Measurements from ENCODE around the gene CCDC59.
"Not testable (repeated sequence)": the region's sequence is repeated elsewhere in the genome, so short reads cannot be mapped to it uniquely, and the experiment has no call there.

CCDC59 gene

GRCh38 chr12:82378997-82379396 is 20.8 kb upstream of the CCDC59 start:
- CTCF ChIA-PET: interaction anchor here (1.3 kb wide), 1 partner anchor 11 kb away, joined by 3 read pairs; no protein-coding TSS in a partner anchor
- no peak for DNase-seq (ENCODE audit: extremely low spot score)
- POLR2A ChIA-PET: no interaction called here
- no peak for TF ChIP-seq CTCF (IDR thresholded peaks at IDR 0.05; ENCODE audit: control extremely low read depth, extremely low read depth, low read depth, missing control alignments)

GRCh38 chr12:82375201-82375600 is 17.0 kb upstream of the CCDC59 start:
- TF ChIP-seq CTCF (IDR thresholded peaks at IDR 0.05; ENCODE audit: control extremely low read depth, extremely low read depth, low read depth, missing control alignments): no peak
- ChIA-PET POLR2A (no interaction called here), CTCF (interaction anchor here (0.9 to 2.0 kb wide), 4 partner anchors 10 to 311 kb away, joined by 3 to 16 read pairs (median 6); partner anchors contain the start of genes CCDC59 and METTL25)
- DNase-seq (ENCODE audit: extremely low spot score): no peak

GRCh38 chr12:82366197-82366596 is 8.0 kb upstream of the CCDC59 start:
- ChIA-PET CTCF (interaction anchor here (1.2 to 4.9 kb wide), 3 partner anchors 7 to 320 kb away, joined by 5 to 59 read pairs (median 5); partner anchors contain the start of genes CCDC59 and METTL25), POLR2A (no interaction called here)
- no peak for TF ChIP-seq CTCF (IDR thresholded peaks at IDR 0.05; ENCODE audit: control extremely low read depth, extremely low read depth, low read depth, missing control alignments)
- DNase-seq (ENCODE audit: extremely low spot score): no peak

- ChIA-PET CTCF (no interaction called here), POLR2A (no interaction called here)
- TF ChIP-seq CTCF (IDR thresholded peaks at IDR 0.05; ENCODE audit: control extremely low read depth, extremely low read depth, low read depth, missing control alignments): no peak
- no peak for DNase-seq (ENCODE audit: extremely low spot score)
Observed at GRCh38 chr12:82363990-82364389, 5.8 kb upstream of the CCDC59 start.

GRCh38 chr12:82361461-82361915 is 3.3 kb upstream of the CCDC59 start:
- TF ChIP-seq CTCF (IDR thresholded peaks at IDR 0.05; ENCODE audit: control extremely low read depth, extremely low read depth, low read depth, missing control alignments): no peak
- ChIA-PET CTCF (interaction anchor here (1.0 to 1.4 kb wide), 5 partner anchors 8 to 1516 kb away, joined by 3 to 5 read pairs (median 3); no protein-coding TSS in a partner anchor), POLR2A (no interaction called here)
- no peak for DNase-seq (ENCODE audit: extremely low spot score)

- CTCF ChIA-PET: interaction anchor here (1.0 to 1.4 kb wide), 5 partner anchors 9 to 1515 kb away, joined by 3 to 5 read pairs (median 3); no protein-coding TSS in a partner anchor
- POLR2A ChIA-PET; DNase-seq (ENCODE audit: extremely low spot score): not testable (repeated sequence)
Observed at GRCh38 chr12:82360834-82361233, 2.6 kb upstream of the CCDC59 start.

GRCh38 chr12:82359115-82359478 is 910 bp upstream of the CCDC59 start:
- CTCF ChIA-PET: interaction anchor here (1.2 to 3.2 kb wide), 16 partner anchors 9 to 678 kb away, joined by 3 to 59 read pairs (median 9); partner anchors contain the start of gene TMTC2
- POLR2A ChIA-PET: interaction anchor here (1.0 to 1.6 kb wide), 2 partner anchors 79 to 327 kb away, joined by 4 to 5 read pairs; partner anchors contain the start of gene TMTC2
- DNase-seq (ENCODE audit: extremely low spot score): peak; percentile 18
- peak; percentile 13 for TF ChIP-seq CTCF (IDR thresholded peaks at IDR 0.05; ENCODE audit: control extremely low read depth, extremely low read depth, low read depth, missing control alignments)

All from GM10248 (cell line).